ENCODE results near the gene QSER1.
A peak's percentile ranks its signal among the peaks of the same experiment; 100 is the strongest.
"Not testable (repeated sequence)": the region's sequence is repeated elsewhere in the genome, so short reads cannot be mapped to it uniquely, and the experiment has no call there.

Gene QSER1

GRCh38 chr11:33001751-33002542 lies 109.3 kb downstream of the QSER1 start:
- no peak for DNase-seq

- no peak for DNase-seq
Measured at GRCh38 chr11:33005175-33005574, 112.6 kb downstream of the QSER1 start.

GRCh38 chr11:33006010-33006409 lies 113.4 kb downstream of the QSER1 start:
- no peak for DNase-seq

GRCh38 chr11:33013755-33014154 lies 121.1 kb downstream of the QSER1 start:
- DNase-seq = no peak

- DNase-seq = peak; percentile 85
Measured at GRCh38 chr11:33015621-33016551, 123.3 kb downstream of the QSER1 start, which contains the start of gene DEPDC7. Gene DEPDC7, plus strand, starts transcription at chr11:33015878. Its CDS starts 78 bp downstream, at chr11:33015956.

- peak; percentile 12 for DNase-seq
Measured at GRCh38 chr11:33016654-33017053, 124.0 kb downstream of the QSER1 start.

GRCh38 chr11:33017478-33017877 lies 124.9 kb downstream of the QSER1 start:
- DNase-seq = no peak

- DNase-seq = no peak
Measured at GRCh38 chr11:33017965-33018364, 125.4 kb downstream of the QSER1 start.

GRCh38 chr11:33018840-33019239 lies 126.2 kb downstream of the QSER1 start:
- DNase-seq = no peak

GRCh38 chr11:33021501-33021900 lies 128.9 kb downstream of the QSER1 start:
- peak; percentile 14 for DNase-seq

- no peak for DNase-seq
Measured at GRCh38 chr11:33021937-33022336, 129.3 kb downstream of the QSER1 start.

- no peak for DNase-seq
Measured at GRCh38 chr11:33025339-33025722, 132.7 kb downstream of the QSER1 start.

GRCh38 chr11:33027233-33027632 lies 134.6 kb downstream of the QSER1 start:
- no peak for DNase-seq

- DNase-seq = no peak
Measured at GRCh38 chr11:33027846-33028536, 135.4 kb downstream of the QSER1 start.

GRCh38 chr11:33028537-33028914 lies 135.9 kb downstream of the QSER1 start:
- DNase-seq = no peak

GRCh38 chr11:33029218-33029617 lies 136.6 kb downstream of the QSER1 start:
- not testable (repeated sequence) for DNase-seq

Data from right kidney (tissue), 1 donor.